HG02840 (cell line): Measurements from ENCODE around the gene SGSM1.
"Not testable (repeated sequence)": the region's sequence is repeated elsewhere in the genome, so short reads cannot be mapped to it uniquely, and the experiment has no call there.

ENCODE experiments used
- ATAC-seq: cut with Tn5 transposase; IDR thresholded peaks from one replicate; pipeline ENCODE4 v1.9.1; 2021; ENCODE audit warnings: mild to moderate bottlenecking, moderate library complexity, moderate number of reproducible peaks; ENCODE audit not compliant: unreplicated experiment, low FRiP score

The SGSM1 gene

GRCh38 chr22:24836282-24836681 is 30.3 kb downstream of the SGSM1 start:
- no peak for ATAC-seq

- ATAC-seq = not testable (repeated sequence)
Observed at GRCh38 chr22:24837517-24837916, 31.5 kb downstream of the SGSM1 start.

- no peak for ATAC-seq
Observed at GRCh38 chr22:24841261-24841660, 35.2 kb downstream of the SGSM1 start.

- no peak for ATAC-seq
Observed at GRCh38 chr22:24843048-24843447, 37.0 kb downstream of the SGSM1 start.

- ATAC-seq = no peak
Observed at GRCh38 chr22:24845041-24845898, 39.3 kb downstream of the SGSM1 start.

GRCh38 chr22:24847490-24847889 is 41.5 kb downstream of the SGSM1 start:
- ATAC-seq = no peak

- no peak for ATAC-seq
Observed at GRCh38 chr22:24848559-24849168, 42.7 kb downstream of the SGSM1 start.

- ATAC-seq = no peak
Observed at GRCh38 chr22:24855794-24856193, 49.8 kb downstream of the SGSM1 start.

- ATAC-seq = no peak
Observed at GRCh38 chr22:24857576-24857975, 51.6 kb downstream of the SGSM1 start.

- no peak for ATAC-seq
Observed at GRCh38 chr22:24859587-24859986, 53.6 kb downstream of the SGSM1 start.

- ATAC-seq = no peak
Observed at GRCh38 chr22:24865508-24865907, 59.5 kb downstream of the SGSM1 start.

- ATAC-seq = no peak
Observed at GRCh38 chr22:24867323-24868022, 61.5 kb downstream of the SGSM1 start.

GRCh38 chr22:24868979-24869378 is 63.0 kb downstream of the SGSM1 start:
- no peak for ATAC-seq

- no peak for ATAC-seq
Observed at GRCh38 chr22:24871611-24872205, 65.7 kb downstream of the SGSM1 start.

GRCh38 chr22:24873226-24873625 is 67.2 kb downstream of the SGSM1 start:
- ATAC-seq = no peak

GRCh38 chr22:24875862-24876506 is 70.0 kb downstream of the SGSM1 start:
- no peak for ATAC-seq

GRCh38 chr22:24876700-24877099 is 70.7 kb downstream of the SGSM1 start:
- no peak for ATAC-seq

GRCh38 chr22:24878969-24879368 is 73.0 kb downstream of the SGSM1 start:
- ATAC-seq = no peak

GRCh38 chr22:24883432-24883831 is 77.4 kb downstream of the SGSM1 start:
- ATAC-seq = no peak

GRCh38 chr22:24887260-24887659 is 81.2 kb downstream of the SGSM1 start:
- no peak for ATAC-seq
